Gastroesophageal sphincter (tissue), 3 donors: Measurements from ENCODE around the gene NHERF2.

ENCODE experiments used
- EP300 ChIP-seq: sonication (generic); formaldehyde crosslinking; IDR thresholded peaks from one replicate; pipeline ENCODE4 v1.6.1; 2017; ENCODE audit warnings: antibody characterized with exemption, mild to moderate bottlenecking
- POLR2AphosphoS5 ChIP-seq: sonication (generic); formaldehyde crosslinking; IDR thresholded peaks from one replicate; pipeline ENCODE4 v1.6.1; 2017; ENCODE audit warnings: antibody characterized with exemption
- TF ChIP-seq, protein P1 (sequence below), 4 experiments: fragments of 200-600 bp in 2 of 4; fragments of 450-650 bp in 2 of 4; sonication (generic) in 1 of 4; IDR thresholded peaks; one replicate each; pipeline ENCODE4 v1.5.1; 2017 to 2019; ENCODE audit warnings: antibody characterized with exemption in 4 of 4, mild to moderate bottlenecking in 2 of 4, moderate library complexity in 2 of 4

DNA sequence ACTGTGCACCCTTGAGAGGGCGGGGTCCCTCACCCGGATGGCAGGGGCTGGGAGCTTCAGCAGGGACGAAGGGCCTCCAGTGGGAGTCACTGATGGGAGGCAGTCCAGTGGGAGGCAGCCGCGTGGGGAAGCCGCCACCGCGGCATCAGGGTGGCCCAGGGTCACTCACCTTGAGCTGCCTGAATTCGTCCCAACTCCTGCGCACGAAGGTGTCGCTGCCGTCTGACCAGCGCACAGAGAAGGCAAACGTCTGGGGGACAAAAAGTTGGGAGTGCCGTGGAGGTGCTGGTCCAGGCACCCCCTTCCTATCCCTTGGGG, 46.0 kb upstream of the NHERF2 start:
- TF ChIP-seq POLR2AphosphoS5 = no peak
- TF ChIP-seq, protein P1, sequence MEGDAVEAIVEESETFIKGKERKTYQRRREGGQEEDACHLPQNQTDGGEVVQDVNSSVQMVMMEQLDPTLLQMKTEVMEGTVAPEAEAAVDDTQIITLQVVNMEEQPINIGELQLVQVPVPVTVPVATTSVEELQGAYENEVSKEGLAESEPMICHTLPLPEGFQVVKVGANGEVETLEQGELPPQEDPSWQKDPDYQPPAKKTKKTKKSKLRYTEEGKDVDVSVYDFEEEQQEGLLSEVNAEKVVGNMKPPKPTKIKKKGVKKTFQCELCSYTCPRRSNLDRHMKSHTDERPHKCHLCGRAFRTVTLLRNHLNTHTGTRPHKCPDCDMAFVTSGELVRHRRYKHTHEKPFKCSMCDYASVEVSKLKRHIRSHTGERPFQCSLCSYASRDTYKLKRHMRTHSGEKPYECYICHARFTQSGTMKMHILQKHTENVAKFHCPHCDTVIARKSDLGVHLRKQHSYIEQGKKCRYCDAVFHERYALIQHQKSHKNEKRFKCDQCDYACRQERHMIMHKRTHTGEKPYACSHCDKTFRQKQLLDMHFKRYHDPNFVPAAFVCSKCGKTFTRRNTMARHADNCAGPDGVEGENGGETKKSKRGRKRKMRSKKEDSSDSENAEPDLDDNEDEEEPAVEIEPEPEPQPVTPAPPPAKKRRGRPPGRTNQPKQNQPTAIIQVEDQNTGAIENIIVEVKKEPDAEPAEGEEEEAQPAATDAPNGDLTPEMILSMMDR (IDR thresholded peaks at IDR 0.05) = no peak
- no peak for TF ChIP-seq EP300
